Mesenchymal stem cell (in vitro differentiated cells and primary cell): Measurements from ENCODE around the gene TM7SF2.

Source experiments
- DNase-seq: peaks from one replicate; pipeline ENCODE4 v3.0.0-alpha.2; 2013
- H2AFZ ChIP-seq: one replicate; pipeline ENCODE4 v1.6.1; 2013; ENCODE audit warnings: low read depth, mild to moderate bottlenecking, control low read depth, inconsistent platforms, low read length, moderate library complexity
- H2AK5ac ChIP-seq: 2 replicates; pipeline ENCODE4 v1.6.1; 2013; ENCODE audit warnings: low read length, moderate library complexity, mild to moderate bottlenecking, inconsistent platforms; ENCODE audit not compliant: severe bottlenecking
- H2BK120ac ChIP-seq: one replicate; pipeline ENCODE4 v1.6.1; 2013; ENCODE audit warnings: low read depth, mild to moderate bottlenecking, inconsistent platforms, low read length, moderate library complexity
- H2BK12ac ChIP-seq, 2 experiments: one replicate each; pipeline ENCODE4 v1.6.1; 2013; ENCODE audit warnings: inconsistent platforms in 2 of 2, low read length in 2 of 2, mild to moderate bottlenecking in 2 of 2, moderate library complexity in 2 of 2, control low read depth in 1 of 2
- H2BK15ac ChIP-seq: one replicate; pipeline ENCODE4 v1.6.1; 2013; ENCODE audit warnings: mild to moderate bottlenecking, low read depth, inconsistent platforms; ENCODE audit not compliant: poor library complexity, severe bottlenecking
- H2BK5ac ChIP-seq: 2 replicates; pipeline ENCODE4 v1.6.1; 2013; ENCODE audit warnings: low read depth, mild to moderate bottlenecking, low read length, control low read depth, inconsistent platforms; ENCODE audit not compliant: poor library complexity, severe bottlenecking
- H3K14ac ChIP-seq, 2 experiments: one replicate each; pipeline ENCODE4 v1.6.1; 2013; ENCODE audit warnings: inconsistent platforms in 2 of 2, low read length in 2 of 2, control low read depth in 1 of 2, mild to moderate bottlenecking in 1 of 2, moderate library complexity in 1 of 2
- H3K18ac ChIP-seq, 2 experiments: one replicate each; pipeline ENCODE4 v1.6.1; 2013; ENCODE audit warnings: inconsistent platforms in 2 of 2, low read length in 2 of 2, control low read depth in 1 of 2, low read depth in 1 of 2, mild to moderate bottlenecking in 1 of 2
- H3K23ac ChIP-seq, 2 experiments: one replicate each; pipeline ENCODE4 v1.6.1; 2013; ENCODE audit warnings: inconsistent platforms in 2 of 2, low read length in 2 of 2, mild to moderate bottlenecking in 2 of 2, moderate library complexity in 2 of 2, control low read depth in 1 of 2
- H3K27ac ChIP-seq: 2 replicates; pipeline ENCODE4 v1.5.1; 2013; ENCODE audit warnings: mild to moderate bottlenecking, moderate library complexity, low read length, control low read depth, inconsistent platforms; ENCODE audit not compliant: poor library complexity, severe bottlenecking
- H3K27me3 ChIP-seq, 2 experiments: 2 replicates each; pipeline versions ENCODE4 v1.6.1 to v1.7.0; 2013; ENCODE audit warnings: low read length in 2 of 2, mild to moderate bottlenecking in 2 of 2, moderate library complexity in 2 of 2, control low read depth in 1 of 2, inconsistent platforms in 1 of 2; ENCODE audit not compliant: control insufficient read depth in 1 of 2, insufficient read depth in 1 of 2
- H3K36me3 ChIP-seq, 2 experiments: 2 replicates each; pipeline versions ENCODE4 v1.6.1 to v1.7.0; 2013; ENCODE audit warnings: low read length in 2 of 2, control low read depth in 1 of 2, inconsistent platforms in 1 of 2, low read depth in 1 of 2, mild to moderate bottlenecking in 1 of 2; ENCODE audit not compliant: insufficient read depth in 2 of 2, control insufficient read depth in 1 of 2
- H3K4ac ChIP-seq, 2 experiments: one replicate each; pipeline ENCODE4 v1.6.1; 2013; ENCODE audit warnings: inconsistent platforms in 2 of 2, low read length in 2 of 2, mild to moderate bottlenecking in 2 of 2, moderate library complexity in 2 of 2, control low read depth in 1 of 2, low read depth in 1 of 2
- H3K4me1 ChIP-seq: 2 replicates; pipeline ENCODE4 v1.6.1; 2013; ENCODE audit warnings: low read depth, low read length, control low read depth; ENCODE audit not compliant: control insufficient read depth, insufficient read depth
- H3K4me2 ChIP-seq: 2 replicates; pipeline ENCODE4 v1.6.1; 2013; ENCODE audit warnings: low read length, mild to moderate bottlenecking, inconsistent platforms; ENCODE audit not compliant: poor library complexity, severe bottlenecking
- H3K4me3 ChIP-seq, 2 experiments: 2 replicates each; pipeline versions ENCODE4 v1.5.1 to v1.7.0; 2013; ENCODE audit warnings: low read length in 2 of 2, mild to moderate bottlenecking in 2 of 2, control low read depth in 1 of 2, low read depth in 1 of 2; ENCODE audit not compliant: insufficient read depth in 1 of 2
- H3K79me1 ChIP-seq: replicated peaks from 2 replicates; pipeline ENCODE4 v1.6.1; 2013; ENCODE audit warnings: mild to moderate bottlenecking, control low read depth, low read length, inconsistent platforms; ENCODE audit not compliant: poor library complexity, severe bottlenecking
- H3K9ac ChIP-seq: 2 replicates; pipeline ENCODE4 v1.7.0; 2013; ENCODE audit warnings: mild to moderate bottlenecking, low read length, moderate library complexity
- H3K9me3 ChIP-seq: 2 replicates; pipeline ENCODE4 v1.7.0; 2013; ENCODE audit warnings: mild to moderate bottlenecking, low read length; ENCODE audit not compliant: control insufficient read depth
- H4K8ac ChIP-seq: one replicate; pipeline ENCODE4 v1.6.1; 2013; ENCODE audit warnings: inconsistent platforms, mild to moderate bottlenecking, low read length, moderate library complexity
- H4K91ac ChIP-seq: one replicate; pipeline ENCODE4 v1.6.1; 2013; ENCODE audit warnings: mild to moderate bottlenecking, low read length, inconsistent platforms
- WGBS: methylation state at CpG from one replicate; pipeline ENCODE4 v1.1.7; 2013; ENCODE audit warnings: mixed read lengths; 5-methylcytosine and 5-hydroxymethylcytosine counted together

Gene TM7SF2

GRCh38 chr11:65132988-65133700 lies 21.5 kb downstream of the TM7SF2 start:
- Histone ChIP-seq H3K27me3 (no peaks in the 10 kb centered on the region), H3K4me3 (peak overlapping the region; percentile 93), H4K8ac (no peak overlapping the region), H3K79me1 (peaks cover 21% of the 10 kb centered on the region), H3K9ac (peak overlapping the region; percentile 99), H3K14ac (no peak overlapping the region), H3K4me2 (peak overlapping the region; percentile 91), H3K4me1 (peaks cover 23% of the 10 kb centered on the region), H2BK12ac (no peak overlapping the region), H3K9me3 (no peaks in the 10 kb centered on the region), H3K36me3 (peaks cover 45 to 48% of the 10 kb centered on the region in 2 experiments), H2BK15ac (no peak overlapping the region), H3K23ac (no peak overlapping the region), H2BK5ac (no peak overlapping the region), H3K27ac (no peak overlapping the region), H2BK120ac (no peak overlapping the region), H2AFZ (no peak overlapping the region), H4K91ac (no peak overlapping the region), H3K18ac (peak overlapping the region in 1 of 2 experiments; percentile 99), H2AK5ac (no peak overlapping the region), H3K4ac (no peak overlapping the region)
- peak; percentile 17 for DNase-seq
- 79% methylated on average over 17 of the region's 18 CpGs for WGBS

GRCh38 chr11:65133724-65134123 lies 22.1 kb downstream of the TM7SF2 start:
- H3K27me3 ChIP-seq = no peaks in the 10 kb centered on the region
- no peaks in the 10 kb centered on the region for H3K9me3 ChIP-seq
- H3K9ac ChIP-seq = peak overlapping the region; percentile 99
- no peak overlapping the region for H2AFZ ChIP-seq
- H2BK15ac ChIP-seq = peak overlapping the region; percentile 46
- peak; percentile 29 for DNase-seq
- no peak overlapping the region for H2BK120ac ChIP-seq
- H3K14ac ChIP-seq = no peak overlapping the region
- H3K18ac ChIP-seq = peak overlapping the region; percentile 88 to 99
- H3K4me3 ChIP-seq = peak overlapping the region; percentile 93
- H3K4me1 ChIP-seq = peaks cover 23% of the 10 kb centered on the region
- H3K36me3 ChIP-seq = peaks cover 39 to 43% of the 10 kb centered on the region in 2 experiments
- H3K27ac ChIP-seq = no peak overlapping the region
- no peak overlapping the region for H2AK5ac ChIP-seq
- peak overlapping the region; percentile 91 for H3K4me2 ChIP-seq
- no peak overlapping the region for H3K23ac ChIP-seq
- H4K91ac ChIP-seq = peak overlapping the region; percentile 77
- peaks cover 18% of the 10 kb centered on the region for H3K79me1 ChIP-seq
- H3K4ac ChIP-seq = peak overlapping the region; percentile 39 to 86
- H2BK5ac ChIP-seq = no peak overlapping the region
- H4K8ac ChIP-seq = no peak overlapping the region
- 5% methylated on average over 20 of the region's 20 CpGs for WGBS
- H2BK12ac ChIP-seq = peak overlapping the region in 1 of 2 experiments; percentile 33

DNA sequence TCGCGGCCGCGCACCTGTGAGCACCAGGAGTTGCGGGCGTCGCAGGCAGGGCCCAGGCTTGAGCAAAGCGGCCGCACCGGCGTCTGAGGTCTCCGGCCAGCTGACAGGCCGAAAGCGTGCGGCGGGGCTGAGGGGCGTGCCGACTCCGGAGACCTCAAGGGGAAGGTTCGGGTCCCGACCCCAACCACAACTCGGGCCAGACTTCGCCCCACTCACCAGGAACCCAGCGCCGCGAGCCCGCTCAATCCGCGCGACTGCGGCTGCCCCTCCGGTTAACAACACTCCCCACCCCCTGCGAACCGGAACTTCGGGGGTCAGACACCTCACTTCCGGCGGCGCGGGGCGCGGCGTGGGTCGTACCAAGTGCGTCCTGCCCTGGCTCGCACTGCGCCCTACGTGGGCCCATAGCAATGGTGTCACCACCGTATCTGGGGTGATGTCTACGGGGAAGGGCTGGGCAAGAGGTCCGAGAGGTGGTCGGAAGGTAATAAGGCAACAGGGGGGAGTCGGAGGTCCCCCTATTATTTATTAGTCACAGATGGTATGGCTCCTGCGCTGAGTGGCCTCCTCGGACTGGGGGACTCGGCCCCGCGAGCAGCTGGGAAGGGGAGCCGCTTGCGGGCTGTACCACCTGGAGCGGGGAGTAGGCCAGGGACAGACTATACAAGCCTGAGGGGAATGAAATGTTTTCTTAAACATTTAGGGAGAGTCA lies 22.7 kb downstream of the TM7SF2 start, which contains the start of gene SYVN1:
TSS of gene SYVN1 (minus strand) at position 280 of the 712 bp plus-strand sequence. CDS start 918 bp downstream, outside the sequence.
- H3K18ac ChIP-seq = peak within 1 kb of the TSS; percentile 88 to 99
- peaks cover 23% of the 10 kb centered on the region for H3K4me1 ChIP-seq
- H4K8ac ChIP-seq = peak within 1 kb of the TSS; percentile 95
- H3K79me1 ChIP-seq = peaks cover 18% of the 10 kb centered on the region
- peak within 1 kb of the TSS; percentile 56 for H2BK120ac ChIP-seq
- peak within 1 kb of the TSS; percentile 65 for H2AFZ ChIP-seq
- H3K9me3 ChIP-seq = no peaks in the 10 kb centered on the region
- peak within 1 kb of the TSS; percentile 91 for H3K4me2 ChIP-seq
- peak within 1 kb of the TSS in 1 of 2 experiments; percentile 95 for H3K14ac ChIP-seq
- peak; percentile 92 for DNase-seq
- H3K9ac ChIP-seq = peak within 1 kb of the TSS; percentile 99
- peak within 1 kb of the TSS; percentile 93 for H3K4me3 ChIP-seq
- peaks cover 35 to 36% of the 10 kb centered on the region in 2 experiments for H3K36me3 ChIP-seq
- no peaks in the 10 kb centered on the region for H3K27me3 ChIP-seq
- peak within 1 kb of the TSS; percentile 92 for H2BK5ac ChIP-seq
- H3K23ac ChIP-seq = no peak within 1 kb of the TSS
- H2BK12ac ChIP-seq = peak within 1 kb of the TSS; percentile 7 to 65
- H2BK15ac ChIP-seq = peak within 1 kb of the TSS; percentile 75
- H3K4ac ChIP-seq = peak within 1 kb of the TSS; percentile 78 to 86
- WGBS = 1% methylated on average over 56 of the region's 60 CpGs
- peak within 1 kb of the TSS; percentile 97 for H4K91ac ChIP-seq
- peak within 1 kb of the TSS; percentile 9 for H2AK5ac ChIP-seq
- peak within 1 kb of the TSS; percentile 94 for H3K27ac ChIP-seq
